ENCODE results near the gene ACTRT3.
"Not testable (repeated sequence)": the region's sequence is repeated elsewhere in the genome, so short reads cannot be mapped to it uniquely, and the experiment has no call there.

Gene ACTRT3

GRCh38 chr3:169739067-169739466 is 30.3 kb downstream of the ACTRT3 start:
- ATAC-seq (replicated peaks; ENCODE audit: extremely low read depth, poor library complexity, severe bottlenecking) (no peak), DNase-seq (ENCODE audit: low spot score in 2 of 2) (no peak)
- Mint-ChIP-seq H3K27ac (ENCODE audit: low read depth) (no peak overlapping the region), H3K4me3 (no peak overlapping the region), H3K27me3 (peaks cover 37% of the 10 kb centered on the region), H3K4me1 (no peaks in the 10 kb centered on the region), H3K36me3 (ENCODE audit: insufficient read depth) (no peaks in the 10 kb centered on the region), H3K9me3 (peaks cover 14% of the 10 kb centered on the region)

- H3K4me3 Mint-ChIP-seq; H3K4me1 Mint-ChIP-seq; H3K36me3 Mint-ChIP-seq (ENCODE audit: insufficient read depth); ATAC-seq (replicated peaks; ENCODE audit: extremely low read depth, poor library complexity, severe bottlenecking); DNase-seq (ENCODE audit: low spot score in 2 of 2); H3K27ac Mint-ChIP-seq (ENCODE audit: low read depth): not testable (repeated sequence)
- Mint-ChIP-seq H3K9me3 (peaks cover 22% of the 10 kb centered on the region), H3K27me3 (peaks cover 82% of the 10 kb centered on the region)
Measured at GRCh38 chr3:169731857-169732256, 37.5 kb downstream of the ACTRT3 start.

- Mint-ChIP-seq H3K27me3 (peaks cover 59% of the 10 kb centered on the region), H3K9me3 (no peaks in the 10 kb centered on the region), H3K27ac (ENCODE audit: low read depth) (no peak overlapping the region), H3K4me3 (no peak overlapping the region), H3K36me3 (ENCODE audit: insufficient read depth) (peaks cover 2% of the 10 kb centered on the region), H3K4me1 (no peaks in the 10 kb centered on the region)
- no peak for DNase-seq (ENCODE audit: low spot score in 2 of 2)
- ATAC-seq (replicated peaks; ENCODE audit: extremely low read depth, poor library complexity, severe bottlenecking): no peak
Measured at GRCh38 chr3:169722724-169723123, 46.6 kb downstream of the ACTRT3 start.

GRCh38 chr3:169718415-169718814 is 50.9 kb downstream of the ACTRT3 start:
- not testable (repeated sequence) for ATAC-seq (replicated peaks; ENCODE audit: extremely low read depth, poor library complexity, severe bottlenecking); DNase-seq (ENCODE audit: low spot score in 2 of 2); H3K4me3 Mint-ChIP-seq; H3K27ac Mint-ChIP-seq (ENCODE audit: low read depth); H3K36me3 Mint-ChIP-seq (ENCODE audit: insufficient read depth); H3K4me1 Mint-ChIP-seq; H3K9me3 Mint-ChIP-seq
- peaks cover 71% of the 10 kb centered on the region for H3K27me3 Mint-ChIP-seq

Measured in central memory CD8-positive, alpha-beta T cell (primary cell).